ENCODE measurements around the gene ZNF99. TPM values are rescaled to one million over a fixed set of nuclear protein-coding genes. Genes with fewer than 3 reads are reported as not detected.
"Not testable (repeated sequence)": the region's sequence is repeated elsewhere in the genome, so short reads cannot be mapped to it uniquely, and the experiment has no call there.

The ZNF99 gene
- total and polyA plus RNA-seq, 8 donors = 0.37 TPM; not detected in 7

- Histone ChIP-seq H3K4me3 (no peak overlapping the region), H3K4me1 (no peaks in the 10 kb centered on the region), H3K27me3 (no peaks in the 10 kb centered on the region), H3K36me3 (no peaks in the 10 kb centered on the region), H3K27ac (no peak overlapping the region), H3K9me3 (peaks cover 0 to 96% (median 47%) of the 10 kb centered on the region in 4 donors)
- TF ChIP-seq POLR2AphosphoS5 (IDR thresholded peaks at IDR 0.05) (no peak), POLR2A (IDR thresholded peaks at IDR 0.05) (no peak), EP300 (IDR thresholded peaks at IDR 0.05) (no peak), CTCF (IDR thresholded peaks at IDR 0.05) (no peak)
- WGBS, 5 donors = 67 to 84% (median 72%) methylated on average over 7 of the region's 7 CpGs
- intact Hi-C loops (cut with DNase I; ENCODE audit: low total_unique reads) = no loop called here
- no peak for DNase-seq
Observed at GRCh38 chr19:22733691-22734090, 50.3 kb downstream of the ZNF99 start.

- peaks cover 0 to 86% (median 34%) of the 10 kb centered on the region in 4 donors for H3K9me3 ChIP-seq
- H3K4me1 ChIP-seq; intact Hi-C loops (cut with DNase I; ENCODE audit: low total_unique reads); H3K27me3 ChIP-seq; DNase-seq; H3K36me3 ChIP-seq; H3K4me3 ChIP-seq; H3K27ac ChIP-seq: not testable (repeated sequence)
- 82 to 87% (median 85%) methylated on average over 4 of the region's 4 CpGs for WGBS, 5 donors
Observed at GRCh38 chr19:22728214-22728613, 55.7 kb downstream of the ZNF99 start.

- H3K4me1 ChIP-seq; DNase-seq; H3K27me3 ChIP-seq; H3K27ac ChIP-seq; intact Hi-C loops (cut with DNase I; ENCODE audit: low total_unique reads); H3K4me3 ChIP-seq; H3K36me3 ChIP-seq: not testable (repeated sequence)
- WGBS, 5 donors = 78 to 84% (median 81%) methylated on average over 5 to 6 of the region's 6 CpGs
- peaks cover 0 to 80% (median 30%) of the 10 kb centered on the region in 4 donors for H3K9me3 ChIP-seq
Observed at GRCh38 chr19:22721533-22721932, 62.4 kb downstream of the ZNF99 start.

- TF ChIP-seq CTCF (IDR thresholded peaks at IDR 0.05) (no peak), POLR2AphosphoS5 (IDR thresholded peaks at IDR 0.05) (no peak), EP300 (IDR thresholded peaks at IDR 0.05) (no peak), POLR2A (IDR thresholded peaks at IDR 0.05) (no peak)
- WGBS, 5 donors = 16 to 31% (median 22%) methylated on average over 26 to 27 of the region's 27 CpGs
- DNase-seq = no peak
Observed at GRCh38 chr19:22708983-22709382, 75.0 kb downstream of the ZNF99 start.

GRCh38 chr19:22703096-22703495 lies 80.9 kb downstream of the ZNF99 start:
- H3K27ac ChIP-seq; DNase-seq; H3K36me3 ChIP-seq; intact Hi-C loops (cut with DNase I; ENCODE audit: low total_unique reads); H3K27me3 ChIP-seq; H3K4me3 ChIP-seq; H3K4me1 ChIP-seq: not testable (repeated sequence)
- WGBS, 5 donors = 94 to 98% (median 95%) methylated on average over 11 to 28 of the region's 28 CpGs
- peaks cover 0 to 85% (median 66%) of the 10 kb centered on the region in 4 donors for H3K9me3 ChIP-seq

More at GRCh38 chr19:22708983-22709382, 75.0 kb downstream of the ZNF99 start:
- Histone ChIP-seq H3K27me3 (no peaks in the 10 kb centered on the region), H3K36me3 (no peaks in the 10 kb centered on the region), H3K4me3 (no peak overlapping the region), H3K27ac (no peak overlapping the region), H3K9me3 (peaks cover 0 to 80% (median 55%) of the 10 kb centered on the region in 4 donors), H3K4me1 (no peaks in the 10 kb centered on the region)
- intact Hi-C loops (cut with DNase I; ENCODE audit: low total_unique reads) = no loop called here

GRCh38 chr19:22702661-22703060 lies 81.3 kb downstream of the ZNF99 start:
- H3K9me3 ChIP-seq = peaks cover 0 to 85% (median 66%) of the 10 kb centered on the region in 4 donors
- H3K27me3 ChIP-seq; H3K27ac ChIP-seq; intact Hi-C loops (cut with DNase I; ENCODE audit: low total_unique reads); H3K4me1 ChIP-seq; H3K4me3 ChIP-seq; DNase-seq; H3K36me3 ChIP-seq: not testable (repeated sequence)
- WGBS, 5 donors = 85 to 94% (median 86%) methylated on average over 10 to 22 of the region's 22 CpGs

Small RNA genes within 50 kb of the gene (small RNA-seq; reads per million reads assigned to genes)
- 0 reads per million in 4 donors for gene AC008626.1
- 0 reads per million in 4 donors for gene AC008626.2

Other genes starting within 250 kb of the ZNF99 start
- 1 to 10 TPM in 2 of 5 donors, not detected in 3; 1.7 TPM for gene ZNF492, start 149.8 kb downstream of the ZNF99 start, total RNA-seq
- under 1 TPM in 1 of 3 donors, not detected in 2; 0.10 TPM for gene ZNF492, start 149.8 kb downstream of the ZNF99 start, polyA plus RNA-seq
- not detected for gene ZNF723, start 48.1 kb upstream of the ZNF99 start, total RNA-seq
- not detected for gene ZNF723, start 48.1 kb upstream of the ZNF99 start, polyA plus RNA-seq
- gene ZNF728, start 219.0 kb upstream of the ZNF99 start, total RNA-seq = 1 to 10 TPM in 1 of 5 donors, under 1 TPM in 2, not detected in 2; 0.18 to 3.0 (median 0.89) TPM
- not detected for gene ZNF728, start 219.0 kb upstream of the ZNF99 start, polyA plus RNA-seq

Measured in stomach (tissue), 9 donors.